Left ventricle myocardium inferior (tissue), 1 donor: ENCODE results near the gene PNLIPRP2. TPM values are rescaled to one million over a fixed set of nuclear protein-coding genes. Genes with fewer than 3 reads are reported as not detected.

Source experiments
- DNase-seq: peaks from one replicate; pipeline ENCODE4 v3.0.0-alpha.2; 2020
- H3K27ac ChIP-seq: fragments of 200-600 bp; replicated peaks from 2 replicates; pipeline ENCODE4 v1.8.0; 2021
- H3K27me3 ChIP-seq: fragments of 200-600 bp; 2 replicates; pipeline ENCODE4 v1.8.0; 2021; ENCODE audit warnings: low read depth
- H3K36me3 ChIP-seq: fragments of 200-600 bp; 2 replicates; pipeline ENCODE4 v1.8.0; 2021
- H3K4me1 ChIP-seq: fragments of 200-600 bp; 2 replicates; pipeline ENCODE4 v1.8.0; 2021
- H3K4me3 ChIP-seq: fragments of 200-600 bp; 2 replicates; pipeline ENCODE4 v1.8.0; 2021; ENCODE audit warnings: mild to moderate bottlenecking, moderate library complexity
- H3K9me3 ChIP-seq: fragments of 200-600 bp; replicated peaks from 2 replicates; pipeline ENCODE4 v1.8.0; 2021
- CTCF ChIP-seq: fragments of 200-600 bp; IDR thresholded peaks from 2 replicates; pipeline ENCODE4 v1.8.0; 2021; ENCODE audit warnings: antibody characterized with exemption, mild to moderate bottlenecking, borderline replicate concordance
- intact Hi-C: fragments of 100-400 bp; cut with micrococcal nuclease; formaldehyde crosslinking; loops from one replicate; pipeline ENCODE4 v1.11.0; 2022
- total RNA-seq: library from RNA; stranded (reverse); fragmentation: NEBNext Ultra II Directional; extraction: Animal tissue kit (Norgen Biotek cat#: 25700); gene quantifications from one replicate; pipeline ENCODE4 v1.2.1, GENCODE V29; 2021
- donor health status: DM: no; HTN: yes; CAD: no; lungs with severe emphysema.

Gene PNLIPRP2
- total RNA-seq, 1 donor from 2014 or later: not detected

- no peak for TF ChIP-seq CTCF
- Histone ChIP-seq H3K4me3 (peak overlapping the region; percentile 62), H3K36me3 (no peaks in the 10 kb centered on the region), H3K4me1 (peaks cover 6% of the 10 kb centered on the region), H3K9me3 (peaks cover 2% of the 10 kb centered on the region), H3K27ac (no peak overlapping the region), H3K27me3 (peaks cover 33% of the 10 kb centered on the region)
- no peak for DNase-seq
- intact Hi-C loops: no loop called here
Observed at GRCh38 chr10:116608686-116609594, 11.8 kb upstream of the PNLIPRP2 start.

- Histone ChIP-seq H3K27me3 (peaks cover 38% of the 10 kb centered on the region), H3K9me3 (peaks cover 6% of the 10 kb centered on the region), H3K4me1 (peaks cover 6% of the 10 kb centered on the region), H3K27ac (no peak overlapping the region), H3K4me3 (no peak overlapping the region), H3K36me3 (no peaks in the 10 kb centered on the region)
- no peak for TF ChIP-seq CTCF
- DNase-seq: no peak
- intact Hi-C loops: no loop called here
Observed at GRCh38 chr10:116610443-116611152, 10.2 kb upstream of the PNLIPRP2 start.

- TF ChIP-seq CTCF: no peak
- Histone ChIP-seq H3K9me3 (peaks cover 6% of the 10 kb centered on the region), H3K27ac (no peak overlapping the region), H3K27me3 (peaks cover 43% of the 10 kb centered on the region), H3K4me3 (no peak overlapping the region), H3K4me1 (peaks cover 6% of the 10 kb centered on the region), H3K36me3 (no peaks in the 10 kb centered on the region)
- intact Hi-C loops: no loop called here
- no peak for DNase-seq
Observed at GRCh38 chr10:116611153-116611545, 9.6 kb upstream of the PNLIPRP2 start.

DNA sequence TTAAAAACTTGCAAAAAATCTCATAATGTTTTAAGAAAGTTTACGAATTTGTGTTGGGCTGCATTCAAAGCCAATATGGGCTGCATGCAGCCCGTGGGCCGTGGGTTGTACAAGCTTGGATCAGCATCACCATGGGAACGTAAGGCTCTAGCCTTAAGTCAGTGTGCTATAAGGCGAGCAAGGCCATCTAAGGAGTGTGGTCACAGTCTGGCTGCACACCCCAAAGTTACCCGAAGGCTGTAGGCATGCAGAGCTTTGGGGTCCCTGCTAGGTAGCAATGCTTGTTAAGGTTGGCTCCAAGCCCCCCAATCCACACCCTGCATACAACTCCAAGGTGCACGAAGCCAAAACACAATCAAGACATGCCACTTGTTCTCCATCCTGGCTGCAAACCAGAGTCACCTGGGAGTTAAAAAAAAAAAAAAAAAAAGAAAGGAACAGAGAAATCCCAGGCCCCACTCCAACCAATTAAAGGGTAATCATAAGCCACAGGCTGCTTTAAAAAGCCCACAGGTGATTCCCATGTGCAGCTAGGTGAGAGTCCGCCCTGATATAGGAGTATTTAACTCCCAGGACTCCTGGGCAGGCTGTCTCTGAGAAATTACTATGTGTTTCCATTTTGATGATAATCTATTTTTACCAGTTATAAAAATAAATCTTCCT, 8.5 kb upstream of the PNLIPRP2 start:
- H3K27me3 ChIP-seq: peaks cover 53% of the 10 kb centered on the region
- no peak overlapping the region for H3K27ac ChIP-seq
- intact Hi-C loops: no loop called here
- H3K4me3 ChIP-seq: no peak overlapping the region
- H3K4me1 ChIP-seq: peaks cover 6% of the 10 kb centered on the region
- H3K9me3 ChIP-seq: peaks cover 6% of the 10 kb centered on the region
- no peak for DNase-seq
- H3K36me3 ChIP-seq: no peaks in the 10 kb centered on the region
- no peak for TF ChIP-seq CTCF

DNA sequence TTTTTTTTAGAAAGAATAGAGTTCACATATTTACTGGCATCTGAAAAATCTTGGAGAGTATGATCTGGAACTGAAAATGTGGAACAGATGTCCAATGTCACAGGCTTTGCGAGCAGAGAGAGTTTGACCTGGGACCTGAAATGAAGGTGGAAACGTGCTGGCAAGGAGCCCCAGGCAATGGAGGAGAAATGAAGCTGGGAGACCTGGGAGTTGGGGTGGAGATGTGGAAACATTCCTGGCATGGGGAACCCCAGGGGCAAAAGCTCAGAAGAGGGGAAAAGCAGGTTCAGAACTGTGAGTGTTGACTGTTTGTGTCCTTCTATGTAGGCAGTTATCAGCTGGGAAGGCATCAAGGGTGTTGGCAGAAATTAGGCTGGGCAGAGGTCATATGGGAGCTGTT, 7.3 kb upstream of the PNLIPRP2 start:
- Histone ChIP-seq H3K27ac (no peak overlapping the region), H3K4me1 (peaks cover 6% of the 10 kb centered on the region), H3K4me3 (no peak overlapping the region), H3K36me3 (no peaks in the 10 kb centered on the region), H3K27me3 (peaks cover 56% of the 10 kb centered on the region), H3K9me3 (peaks cover 6% of the 10 kb centered on the region)
- no peak for TF ChIP-seq CTCF
- no peak for DNase-seq
- intact Hi-C loops: no loop called here
